DMS114 treated with DMSO at 0.1 percent for 48 hours (cell line): ENCODE data around the gene PLG.
A peak's percentile ranks its signal among the peaks of the same experiment; 100 is the strongest.
"Not testable (repeated sequence)": the region's sequence is repeated elsewhere in the genome, so short reads cannot be mapped to it uniquely, and the experiment has no call there.

Experiments
- DNase-seq: peaks from one replicate; lab custom pipeline; 2025; ENCODE audit not compliant: unreplicated experiment; lab: John Stamatoyannopoulos, UW

Gene PLG

GRCh38 chr6:160697826-160698225, 4.2 kb upstream of the PLG start:
- DNase-seq: no peak

- not testable (repeated sequence) for DNase-seq
These were observed 2.6 kb downstream of the PLG start for GRCh38 chr6:160704688-160705087.

- not testable (repeated sequence) for DNase-seq
These were observed 6.9 kb downstream of the PLG start for GRCh38 chr6:160708993-160709392.

- DNase-seq: no peak
These were observed 12.8 kb downstream of the PLG start for GRCh38 chr6:160714731-160715316.

GRCh38 chr6:160730911-160731310, 28.9 kb downstream of the PLG start:
- DNase-seq: no peak

- DNase-seq: peak; percentile 22
These were observed 31.1 kb downstream of the PLG start for GRCh38 chr6:160733050-160733646.

- no peak for DNase-seq
These were observed 32.6 kb downstream of the PLG start for GRCh38 chr6:160734627-160735026.

GRCh38 chr6:160735523-160735922, 33.5 kb downstream of the PLG start:
- DNase-seq: no peak

- no peak for DNase-seq
These were observed 35.9 kb downstream of the PLG start for GRCh38 chr6:160737934-160738333.

GRCh38 chr6:160739955-160740354, 37.9 kb downstream of the PLG start:
- no peak for DNase-seq

- not testable (repeated sequence) for DNase-seq
These were observed 39.0 kb downstream of the PLG start for GRCh38 chr6:160741012-160741411.

GRCh38 chr6:160742090-160742489, 40.0 kb downstream of the PLG start:
- DNase-seq: no peak

GRCh38 chr6:160750276-160750689, 48.2 kb downstream of the PLG start:
- no peak for DNase-seq

GRCh38 chr6:160753211-160753610, 51.2 kb downstream of the PLG start:
- DNase-seq: not testable (repeated sequence)

GRCh38 chr6:160755165-160755564, 53.1 kb downstream of the PLG start:
- DNase-seq: no peak

- DNase-seq: no peak
These were observed 54.0 kb downstream of the PLG start for GRCh38 chr6:160756021-160756420.

- no peak for DNase-seq
These were observed 54.8 kb downstream of the PLG start for GRCh38 chr6:160756871-160757270.

GRCh38 chr6:160764847-160765246, 62.8 kb downstream of the PLG start:
- no peak for DNase-seq

GRCh38 chr6:160765412-160765811, 63.4 kb downstream of the PLG start:
- no peak for DNase-seq

GRCh38 chr6:160766657-160766988, 64.6 kb downstream of the PLG start:
- no peak for DNase-seq

- peak; percentile 35 for DNase-seq
These were observed 65.1 kb downstream of the PLG start for GRCh38 chr6:160766989-160767646.

GRCh38 chr6:160767647-160768019, 65.6 kb downstream of the PLG start:
- no peak for DNase-seq

- DNase-seq: no peak
These were observed 66.1 kb downstream of the PLG start for GRCh38 chr6:160768101-160768500.
